Measurements from ENCODE around the gene DLST. TPM values are rescaled to one million over a fixed set of nuclear protein-coding genes. Genes with fewer than 3 reads are reported as not detected.

The DLST gene
- total RNA-seq, 1 donor from 2014 or later, result 82.7 TPM

GRCh38 chr14:74861734-74862090 lies 20.0 kb upstream of the DLST start:
- no peak for TF ChIP-seq CTCF (IDR thresholded peaks at IDR 0.05)
- Histone ChIP-seq H3K27ac (no peak overlapping the region), H3K36me3 (no peaks in the 10 kb centered on the region), H3K9me3 (no peaks in the 10 kb centered on the region), H3K4me3 (no peak overlapping the region), H3K4me1 (peaks cover 12% of the 10 kb centered on the region), H3K27me3 (ENCODE audit: low read depth) (no peaks in the 10 kb centered on the region)
- no peak for ATAC-seq
- intact Hi-C loops (cut with DNase I), result no loop called here
- no peak for DNase-seq

- DNase-seq (peak; percentile 81), ATAC-seq (peak; percentile 74 to 80)
- intact Hi-C loops (cut with DNase I), result no loop called here
Measured at GRCh38 chr14:74863274-74863673, 18.4 kb upstream of the DLST start.

GRCh38 chr14:74864198-74864597 lies 17.5 kb upstream of the DLST start:
- intact Hi-C loops (cut with DNase I), result no loop called here
- TF ChIP-seq CTCF (IDR thresholded peaks at IDR 0.05), result no peak
- peaks cover 12% of the 10 kb centered on the region for H3K4me1 ChIP-seq
- DNase-seq (no peak), ATAC-seq (peak in 1 of 2 donors; percentile 21)
- no peaks in the 10 kb centered on the region for H3K9me3 ChIP-seq
- no peaks in the 10 kb centered on the region for H3K27me3 ChIP-seq (ENCODE audit: low read depth)
- H3K36me3 ChIP-seq, result no peaks in the 10 kb centered on the region
- H3K4me3 ChIP-seq, result no peak overlapping the region
- H3K27ac ChIP-seq, result no peak overlapping the region

More at GRCh38 chr14:74863274-74863673, 18.4 kb upstream of the DLST start:
- Histone ChIP-seq H3K9me3 (no peaks in the 10 kb centered on the region), H3K4me1 (peaks cover 12% of the 10 kb centered on the region), H3K4me3 (no peak overlapping the region), H3K27ac (no peak overlapping the region), H3K36me3 (no peaks in the 10 kb centered on the region), H3K27me3 (ENCODE audit: low read depth) (no peaks in the 10 kb centered on the region)
- TF ChIP-seq CTCF (IDR thresholded peaks at IDR 0.05), result no peak

GRCh38 chr14:74865156-74865555 lies 16.6 kb upstream of the DLST start:
- ATAC-seq, result no peak
- Histone ChIP-seq H3K9me3 (no peaks in the 10 kb centered on the region), H3K27me3 (ENCODE audit: low read depth) (no peaks in the 10 kb centered on the region), H3K4me1 (peaks cover 12% of the 10 kb centered on the region), H3K36me3 (no peaks in the 10 kb centered on the region), H3K4me3 (no peak overlapping the region), H3K27ac (no peak overlapping the region)
- no peak for DNase-seq
- no peak for TF ChIP-seq CTCF (IDR thresholded peaks at IDR 0.05)
- intact Hi-C loops (cut with DNase I), result no loop called here

GRCh38 chr14:74866708-74867389 lies 14.9 kb upstream of the DLST start:
- no peaks in the 10 kb centered on the region for H3K27me3 ChIP-seq (ENCODE audit: low read depth)
- ATAC-seq (no peak), DNase-seq (no peak)
- intact Hi-C loops (cut with DNase I), result no loop called here
- no peaks in the 10 kb centered on the region for H3K36me3 ChIP-seq
- H3K9me3 ChIP-seq, result no peaks in the 10 kb centered on the region
- no peak overlapping the region for H3K4me3 ChIP-seq
- TF ChIP-seq CTCF (IDR thresholded peaks at IDR 0.05), result no peak
- H3K4me1 ChIP-seq, result peaks cover 12% of the 10 kb centered on the region
- H3K27ac ChIP-seq, result no peak overlapping the region

Data from lower lobe of right lung (tissue), 2 donors.